Kidney (tissue), 14 donors: ENCODE data around the gene S100A12. TPM values are rescaled to one million over a fixed set of nuclear protein-coding genes. Genes with fewer than 3 reads are reported as not detected.

Experiments
- DNase-seq, 5 donors: peaks; one replicate each; pipeline ENCODE4 v3.0.0-alpha.2; 2013 to 2020
- FAIRE-seq: peaks from 2 replicates; lab custom pipeline; 2012; peaks lifted over from hg19 to GRCh38; lab: Jason Lieb, UNC
- H3K27ac ChIP-seq, 2 donors: one replicate each; pipeline ENCODE4 v1.7.0; 2013; ENCODE audit warnings: low read depth in 2 of 2, low read length in 2 of 2, inconsistent platforms in 1 of 2
- H3K27me3 ChIP-seq: one replicate; pipeline ENCODE4 v1.7.1; 2013; ENCODE audit warnings: low read length, inconsistent platforms; ENCODE audit not compliant: control insufficient read depth, insufficient read depth
- H3K36me3 ChIP-seq, 3 donors: one replicate each; pipeline versions ENCODE4 v1.7.0 to v1.7.1; 2013; ENCODE audit warnings: low read length in 3 of 3, control low read depth in 1 of 3, inconsistent platforms in 1 of 3; ENCODE audit not compliant: insufficient read depth in 3 of 3, control insufficient read depth in 2 of 3
- H3K4me1 ChIP-seq, 3 donors: one replicate each; pipeline versions ENCODE4 v1.7.0 to v1.7.1; 2013; ENCODE audit warnings: low read length in 3 of 3, inconsistent platforms in 1 of 3, low read depth in 1 of 3; ENCODE audit not compliant: control insufficient read depth in 2 of 3, insufficient read depth in 2 of 3
- H3K4me3 ChIP-seq, 3 donors: one replicate each; pipeline versions ENCODE4 v1.7.0 to v1.8.1; 2013; ENCODE audit warnings: low read length in 3 of 3, control low read depth in 1 of 3, inconsistent platforms in 1 of 3
- H3K9ac ChIP-seq, 3 donors: one replicate each; pipeline versions ENCODE4 v1.7.0 to v1.7.1; 2013; ENCODE audit warnings: low read length in 3 of 3, control low read depth in 1 of 3, inconsistent platforms in 1 of 3
- H3K9me3 ChIP-seq, 3 donors: one replicate each; pipeline versions ENCODE4 v1.7.0 to v1.7.1; 2013; ENCODE audit warnings: low read length in 3 of 3, control low read depth in 1 of 3, inconsistent platforms in 1 of 3; ENCODE audit not compliant: control insufficient read depth in 2 of 3, insufficient read depth in 1 of 3
- CTCF ChIP-seq: IDR thresholded peaks from 3 replicates; pipeline ENCODE4 v1.5.1; 2012; ENCODE audit warnings: mild to moderate bottlenecking, moderate library complexity, borderline replicate concordance; ENCODE audit not compliant: insufficient read depth; ENCODE audit errors: extremely low read depth
- intact Hi-C: fragments of 100-400 bp; cut with DNase I; formaldehyde crosslinking; loops from one replicate; pipeline ENCODE4 v1.11.1; 2022
- polyA plus RNA-seq: library from polyadenylated mRNA; stranded (reverse); fragments of 350-450 nt; fragmentation: Illumina TruSeq; extraction: RNeasy Lipid Tissue Mini Kit (QIAGEN cat#74804); gene quantifications from one replicate; pipeline ENCODE4 v1.2.3, GENCODE V29; 2014; ENCODE audit warnings: low read depth, low replicate concordance; ENCODE audit not compliant: insufficient read depth
- total RNA-seq: library from RNA; stranded (reverse); fragmentation: NEBNext Ultra II Directional; extraction: Animal tissue kit (Norgen Biotek cat#: 25700); gene quantifications from one replicate; pipeline ENCODE4 v1.2.1, GENCODE V29; 2021
- donor health status: control.
- donor health status: control.
- donor health status: control.
- donor health status: control.
- donor health status: control.
- donor health status: DM: yes; HTN: yes; CAD: no.
- donor health status: Normal renal cell carcinoma (clear cell type).

Gene S100A12
- total and polyA plus RNA-seq, 2 donors from 2014 or later, result 1.3 to 2.7 TPM

- intact Hi-C loops, result no loop called here
- H3K9me3 ChIP-seq, result no peaks in the 10 kb centered on the region
- no peaks in the 10 kb centered on the region for H3K27me3 ChIP-seq
- H3K27ac ChIP-seq, result no peak overlapping the region
- DNase-seq, result peak in 1 of 5 donors; percentile 13
- no peaks in the 10 kb centered on the region for H3K4me1 ChIP-seq
- no peak for TF ChIP-seq CTCF
- H3K9ac ChIP-seq, result no peak overlapping the region
- FAIRE-seq, result no peak
- H3K36me3 ChIP-seq, result no peaks in the 10 kb centered on the region
- H3K4me3 ChIP-seq, result no peak overlapping the region
Observed at GRCh38 chr1:153360190-153360589, 15.2 kb downstream of the S100A12 start.

GRCh38 chr1:153359241-153359640, 16.2 kb downstream of the S100A12 start:
- no peak for TF ChIP-seq CTCF
- Histone ChIP-seq H3K4me1 (no peaks in the 10 kb centered on the region), H3K9me3 (no peaks in the 10 kb centered on the region), H3K4me3 (no peak overlapping the region), H3K27ac (no peak overlapping the region), H3K27me3 (no peaks in the 10 kb centered on the region), H3K36me3 (no peaks in the 10 kb centered on the region), H3K9ac (no peak overlapping the region)
- intact Hi-C loops, result loop anchor here (10.0 kb wide), 1 partner anchor 136 kb away; no protein-coding TSS in a partner anchor
- peak in 1 of 5 donors; percentile 24 for DNase-seq
- no peak for FAIRE-seq

GRCh38 chr1:153358691-153358975, 16.8 kb downstream of the S100A12 start:
- no peak for FAIRE-seq
- no peaks in the 10 kb centered on the region for H3K4me1 ChIP-seq
- DNase-seq, result peak in 1 of 5 donors; percentile 11
- intact Hi-C loops, result loop anchor here (10.0 kb wide), 1 partner anchor 136 kb away; no protein-coding TSS in a partner anchor
- TF ChIP-seq CTCF, result no peak
- H3K27me3 ChIP-seq, result no peaks in the 10 kb centered on the region
- no peaks in the 10 kb centered on the region for H3K36me3 ChIP-seq
- no peak overlapping the region for H3K27ac ChIP-seq
- no peak overlapping the region for H3K9ac ChIP-seq
- H3K9me3 ChIP-seq, result no peaks in the 10 kb centered on the region
- no peak overlapping the region for H3K4me3 ChIP-seq
